Measurements from ENCODE around the gene AOC2.
"Not testable (repeated sequence)": the region's sequence is repeated elsewhere in the genome, so short reads cannot be mapped to it uniquely, and the experiment has no call there.

The AOC2 gene

GRCh38 chr17:42881706-42882105, 37.3 kb downstream of the AOC2 start:
- DNase-seq (ENCODE audit: low read depth) = not testable (repeated sequence)

- no peak for DNase-seq (ENCODE audit: low read depth)
Measured at GRCh38 chr17:42882166-42882565, 37.8 kb downstream of the AOC2 start.

- no peak for DNase-seq (ENCODE audit: low read depth)
Measured at GRCh38 chr17:42883802-42884558, 39.6 kb downstream of the AOC2 start.

GRCh38 chr17:42885806-42886205, 41.4 kb downstream of the AOC2 start:
- DNase-seq (ENCODE audit: low read depth) = not testable (repeated sequence)

GRCh38 chr17:42886283-42887176, 42.1 kb downstream of the AOC2 start:
- DNase-seq (ENCODE audit: low read depth) = no peak

- DNase-seq (ENCODE audit: low read depth) = no peak
Measured at GRCh38 chr17:42889809-42890208, 45.4 kb downstream of the AOC2 start.

GRCh38 chr17:42891539-42892152, 47.3 kb downstream of the AOC2 start:
- DNase-seq (ENCODE audit: low read depth) = no peak

GRCh38 chr17:42893359-42893758, 49.0 kb downstream of the AOC2 start:
- DNase-seq (ENCODE audit: low read depth) = no peak

GRCh38 chr17:42894283-42895184, 50.2 kb downstream of the AOC2 start:
- no peak for DNase-seq (ENCODE audit: low read depth)

GRCh38 chr17:42895185-42895555, 50.8 kb downstream of the AOC2 start:
- no peak for DNase-seq (ENCODE audit: low read depth)

- DNase-seq (ENCODE audit: low read depth) = no peak
Measured at GRCh38 chr17:42898147-42898811, 53.9 kb downstream of the AOC2 start.

GRCh38 chr17:42899981-42900380, 55.6 kb downstream of the AOC2 start:
- not testable (repeated sequence) for DNase-seq (ENCODE audit: low read depth)

All from activated T-cell treated with anti-CD3 and anti-CD28 coated beads for 48 hours (primary cell).